Small intestine (tissue), 16 donors: Measurements from ENCODE around the gene SACM1L. TPM values are rescaled to one million over a fixed set of nuclear protein-coding genes. Genes with fewer than 3 reads are reported as not detected.

Source experiments
- DNase-seq, 2 donors: peaks; one replicate each; pipeline versions ENCODE4 v3.0.0 to v3.0.0-alpha.2; 2013
- FAIRE-seq: peaks from 2 replicates; lab custom pipeline; 2012; peaks lifted over from hg19 to GRCh38; lab: Jason Lieb, UNC
- H3K27ac ChIP-seq, 3 donors: one replicate each; pipeline ENCODE4 v1.5.1; 2013; ENCODE audit warnings: low read length in 2 of 3, mild to moderate bottlenecking in 2 of 3, control low read depth in 1 of 3, inconsistent platforms in 1 of 3, low read depth in 1 of 3, moderate library complexity in 1 of 3
- H3K27me3 ChIP-seq, 3 donors: one replicate each; pipeline ENCODE4 v1.6.1; 2013; ENCODE audit warnings: low read length in 3 of 3, inconsistent platforms in 1 of 3; ENCODE audit not compliant: control insufficient read depth in 3 of 3, insufficient read depth in 3 of 3
- H3K36me3 ChIP-seq, 3 donors: one replicate each; pipeline ENCODE4 v1.6.1; 2013; ENCODE audit warnings: low read length in 3 of 3, inconsistent platforms in 1 of 3, low read depth in 1 of 3, mild to moderate bottlenecking in 1 of 3, moderate library complexity in 1 of 3; ENCODE audit not compliant: control insufficient read depth in 3 of 3, insufficient read depth in 2 of 3
- H3K4me1 ChIP-seq, 3 donors: one replicate each; pipeline ENCODE4 v1.6.1; 2013; ENCODE audit warnings: low read length in 2 of 3, inconsistent platforms in 1 of 3, low read depth in 1 of 3, mild to moderate bottlenecking in 1 of 3, moderate library complexity in 1 of 3; ENCODE audit not compliant: control insufficient read depth in 3 of 3, insufficient read depth in 2 of 3
- H3K4me3 ChIP-seq, 3 donors: one replicate each; pipeline ENCODE4 v1.5.1; 2013; ENCODE audit warnings: low read length in 3 of 3, control low read depth in 1 of 3, inconsistent platforms in 1 of 3, low read depth in 1 of 3, mild to moderate bottlenecking in 1 of 3, moderate library complexity in 1 of 3
- H3K9me3 ChIP-seq, 2 donors: one replicate each; pipeline ENCODE4 v1.6.1; 2013; ENCODE audit warnings: low read depth in 1 of 2, low read length in 1 of 2; ENCODE audit not compliant: control insufficient read depth in 2 of 2, insufficient read depth in 1 of 2
- WGBS, 3 donors: extraction: QIAGEN DNeasy Blood & Tissue Kit; methylation state at CpG; one replicate each; pipeline ENCODE4 v1.1.7; 2013; 5-methylcytosine and 5-hydroxymethylcytosine counted together
- long read RNA-seq, 10 donors: transcript quantifications; one replicate each; lab custom pipeline, GENCODE V29; 2026
- polyA plus RNA-seq, 4 donors: library from polyadenylated mRNA; stranded (reverse) in 3 of 4; unstranded in 1 of 4; fragments of 200-250 nt in 3 of 4; fragments of 120-200 nt in 1 of 4; gene quantifications; one replicate each; pipeline versions ENCODE4 v1.2.1 to v1.2.3, GENCODE V29; 2013
- donor health status: healthy with polysubstance abuse.
- donor health status: control.
- donor health status: control.
- donor health status: Bipolar disorder and iron deficiency.
- donor health status: healthy.

SACM1L gene
- 10 to 100 TPM; 18.4 to 83.3 (median 30.7) TPM for polyA plus RNA-seq
- long read RNA-seq, donor 1 = 0 reads
- long read RNA-seq, donor 2, partial matches to known transcripts = 0 of 4 reads
- long read RNA-seq, donor 2, other reads (novel, unspliced or antisense) = 0 of 4 reads
- long read RNA-seq, donor 3, partial matches to known transcripts = 5 of 10 reads
- long read RNA-seq, donor 3, other reads (novel, unspliced or antisense) = 0 of 10 reads
- long read RNA-seq, donor 4 = 0 reads
- long read RNA-seq, donor 5 = 0 reads
- long read RNA-seq, donor 6, transcript SACM1L-201 (20 exons, 3,723 nt) = major isoform, 7 of 46 reads
- long read RNA-seq, donor 6, partial matches to known transcripts = 36 of 46 reads
- long read RNA-seq, donor 6, other reads (novel, unspliced or antisense) = 0 of 46 reads
- long read RNA-seq, donor 7 = 0 reads
- long read RNA-seq, donor 8 = 0 reads
- long read RNA-seq, donor 9, partial matches to known transcripts = 0 of 2 reads
- long read RNA-seq, donor 9, other reads (novel, unspliced or antisense) = 0 of 2 reads
- long read RNA-seq, donor 10, transcript SACM1L-201 (20 exons, 3,723 nt) = major isoform, 6 of 34 reads
- long read RNA-seq, donor 10, partial matches to known transcripts = 24 of 34 reads
- long read RNA-seq, donor 10, other reads (novel, unspliced or antisense) = 0 of 34 reads

DNA sequence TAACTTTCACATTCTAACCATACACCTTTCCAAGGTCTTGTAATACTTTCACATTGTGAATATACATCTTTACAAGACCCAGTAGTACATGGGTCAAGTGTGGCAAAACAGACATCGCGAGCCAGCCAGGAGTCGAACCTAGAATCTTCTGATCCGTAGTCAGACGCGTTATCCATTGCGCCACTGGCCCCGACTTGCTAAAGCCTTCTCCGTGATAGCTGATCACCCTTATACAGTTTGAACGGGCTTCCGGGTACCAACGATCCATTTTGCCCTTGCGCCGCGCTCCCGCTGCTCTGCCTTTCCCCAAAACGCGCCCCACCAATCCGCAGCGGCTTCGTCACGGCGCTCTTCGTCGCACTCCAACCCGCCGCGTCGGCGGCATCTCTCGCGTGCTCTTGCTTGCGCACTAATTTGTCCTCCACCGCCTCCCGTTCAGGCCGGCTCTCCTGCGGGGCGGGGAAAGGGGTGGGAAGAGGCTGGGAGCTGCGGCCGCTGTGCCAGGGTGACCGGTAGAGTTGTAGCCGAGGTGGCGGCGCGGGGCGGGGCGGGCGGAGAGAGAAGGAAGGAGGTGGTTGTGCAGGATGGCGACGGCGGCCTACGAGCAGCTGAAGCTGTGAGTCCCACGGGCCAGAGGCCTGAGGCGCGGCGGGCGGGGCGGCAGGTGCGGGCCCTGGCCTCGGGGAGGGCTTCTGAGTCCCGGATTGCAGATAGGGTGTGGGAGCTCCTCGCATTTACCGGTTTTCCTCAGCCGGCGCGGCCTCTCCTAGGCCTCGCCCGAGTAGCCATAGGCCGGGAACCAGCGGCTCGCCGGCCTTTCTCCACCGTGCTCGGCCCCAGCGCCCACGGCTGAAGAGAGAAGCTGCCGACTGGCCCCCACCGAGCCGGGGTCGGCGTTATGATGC, at the start of gene SACM1L:
Gene SACM1L, plus strand, starts transcription at position 515 of the 905 bp plus-strand sequence. Its CDS starts 70 bp downstream, at position 585.
- Histone ChIP-seq H3K9me3 (no peaks in the 10 kb centered on the region), H3K27ac (peak within 1 kb of the TSS; percentile 85 to 94 (median 92)), H3K27me3 (no peaks in the 10 kb centered on the region), H3K4me1 (peaks cover 5 to 26% (median 8%) of the 10 kb centered on the region in 3 donors), H3K36me3 (peaks cover 0 to 3% (median 2%) of the 10 kb centered on the region in 3 donors), H3K4me3 (peak within 1 kb of the TSS; percentile 68 to 83 (median 81))
- 0% methylated on average over 64 to 81 of the region's 81 CpGs for WGBS, 3 donors
- no peak for FAIRE-seq
- DNase-seq = peak; percentile 99

DNA sequence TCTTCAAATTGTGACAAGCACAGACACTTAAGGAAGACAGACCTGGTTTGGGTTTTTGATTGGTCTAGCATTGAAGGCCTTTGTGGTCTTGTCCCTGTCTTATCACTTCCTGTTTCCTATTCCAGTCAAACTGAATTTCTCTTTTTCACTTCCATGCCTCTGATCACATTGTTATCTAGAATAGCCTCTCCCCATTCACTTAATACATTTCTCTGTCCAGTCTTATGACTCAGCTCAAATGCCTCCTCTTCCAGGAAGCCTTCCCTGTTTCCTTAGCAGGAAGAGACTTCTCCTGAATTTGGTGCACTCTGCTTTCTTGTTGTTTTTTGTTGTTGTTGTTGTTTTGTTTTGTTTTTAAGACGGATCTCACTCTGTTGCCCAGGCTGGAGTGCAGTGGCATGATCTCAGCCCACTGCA, 49.1 kb upstream of the SACM1L start:
- FAIRE-seq = no peak
- peaks cover 0 to 35% (median 4%) of the 10 kb centered on the region in 3 donors for H3K36me3 ChIP-seq
- peaks cover 3 to 18% (median 16%) of the 10 kb centered on the region in 3 donors for H3K4me1 ChIP-seq
- no peak overlapping the region for H3K4me3 ChIP-seq
- H3K27me3 ChIP-seq = no peaks in the 10 kb centered on the region
- no peaks in the 10 kb centered on the region for H3K9me3 ChIP-seq
- DNase-seq = peak in 1 of 2 donors; percentile 31
- WGBS, 3 donors = 86 to 94% (median 88%) methylated on average over 1 of the region's 1 CpG
- peak overlapping the region in 2 of 3 donors; percentile 2 to 29 for H3K27ac ChIP-seq

DNA sequence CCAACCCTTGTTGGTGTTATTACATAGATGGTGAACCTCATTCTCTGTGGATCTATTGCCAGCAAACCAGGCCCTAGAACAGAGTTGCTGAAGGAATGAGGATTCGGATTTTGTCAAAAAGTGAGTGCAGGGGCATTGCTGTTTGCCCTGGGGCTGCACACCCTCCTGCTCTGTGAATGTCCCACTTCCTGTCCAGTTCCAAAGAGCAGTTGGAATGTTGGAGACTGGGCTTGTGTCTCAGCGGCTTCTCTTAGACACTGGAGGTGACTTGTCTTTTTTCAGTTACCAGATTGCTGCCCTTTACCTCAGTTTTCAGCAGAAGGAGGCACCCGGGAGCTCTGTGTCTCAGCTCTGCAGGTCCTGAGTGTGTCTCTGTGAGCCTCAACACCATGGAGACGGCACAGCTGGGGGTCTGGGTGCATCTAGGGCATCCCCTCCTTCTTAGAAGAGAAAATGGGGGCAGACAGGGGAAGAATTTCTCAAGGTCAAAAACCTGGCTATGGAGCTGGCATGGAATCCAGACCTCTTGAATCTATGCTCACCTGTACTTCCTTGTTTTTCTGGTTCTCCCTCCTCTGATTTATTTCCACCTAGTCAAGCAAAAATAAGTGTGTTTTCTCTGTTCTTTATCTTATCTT, 48.4 kb upstream of the SACM1L start:
- H3K27me3 ChIP-seq = no peaks in the 10 kb centered on the region
- DNase-seq (peak; percentile 37 to 41), FAIRE-seq (no peak)
- H3K9me3 ChIP-seq = no peaks in the 10 kb centered on the region
- H3K4me3 ChIP-seq = no peak overlapping the region
- H3K4me1 ChIP-seq = peaks cover 3 to 18% (median 16%) of the 10 kb centered on the region in 3 donors
- peak overlapping the region; percentile 4 to 63 (median 40) for H3K27ac ChIP-seq
- peaks cover 0 to 39% (median 4%) of the 10 kb centered on the region in 3 donors for H3K36me3 ChIP-seq
- 40 to 68% (median 48%) methylated on average over 4 of the region's 4 CpGs for WGBS, 3 donors

- FAIRE-seq (no peak), DNase-seq (no peak)
- no peaks in the 10 kb centered on the region for H3K27me3 ChIP-seq
- 86 to 91% (median 89%) methylated on average over 2 of the region's 2 CpGs for WGBS, 3 donors
- no peak overlapping the region for H3K4me3 ChIP-seq
- H3K36me3 ChIP-seq = peaks cover 0 to 36% (median under 1%) of the 10 kb centered on the region in 3 donors
- peaks cover 3 to 18% (median 16%) of the 10 kb centered on the region in 3 donors for H3K4me1 ChIP-seq
- H3K27ac ChIP-seq = no peak overlapping the region
- no peaks in the 10 kb centered on the region for H3K9me3 ChIP-seq
Observed at GRCh38 chr3:45641756-45642155, 47.4 kb upstream of the SACM1L start.

- peaks cover 3 to 20% (median 20%) of the 10 kb centered on the region in 3 donors for H3K4me1 ChIP-seq
- H3K27ac ChIP-seq = peak overlapping the region in 1 of 3 donors; percentile 1
- no peak overlapping the region for H3K4me3 ChIP-seq
- H3K36me3 ChIP-seq = peaks cover 0 to 27% (median 0%) of the 10 kb centered on the region in 3 donors
- DNase-seq (no peak), FAIRE-seq (no peak)
- no peaks in the 10 kb centered on the region for H3K9me3 ChIP-seq
- WGBS, 3 donors = 68 to 90% (median 83%) methylated on average over 6 of the region's 6 CpGs
- H3K27me3 ChIP-seq = no peaks in the 10 kb centered on the region
Observed at GRCh38 chr3:45642731-45643152, 46.5 kb upstream of the SACM1L start.

- peaks cover 0 to 24% (median 0%) of the 10 kb centered on the region in 3 donors for H3K36me3 ChIP-seq
- H3K4me1 ChIP-seq = peaks cover 0 to 18% (median 15%) of the 10 kb centered on the region in 3 donors
- FAIRE-seq = no peak
- no peak overlapping the region for H3K4me3 ChIP-seq
- H3K9me3 ChIP-seq = no peaks in the 10 kb centered on the region
- peak overlapping the region in 1 of 3 donors; percentile 48 for H3K27ac ChIP-seq
- no peaks in the 10 kb centered on the region for H3K27me3 ChIP-seq
- 72 to 86% (median 85%) methylated on average over 11 of the region's 11 CpGs for WGBS, 3 donors
- DNase-seq = no peak
Observed at GRCh38 chr3:45644063-45644790, 45.0 kb upstream of the SACM1L start.

DNA sequence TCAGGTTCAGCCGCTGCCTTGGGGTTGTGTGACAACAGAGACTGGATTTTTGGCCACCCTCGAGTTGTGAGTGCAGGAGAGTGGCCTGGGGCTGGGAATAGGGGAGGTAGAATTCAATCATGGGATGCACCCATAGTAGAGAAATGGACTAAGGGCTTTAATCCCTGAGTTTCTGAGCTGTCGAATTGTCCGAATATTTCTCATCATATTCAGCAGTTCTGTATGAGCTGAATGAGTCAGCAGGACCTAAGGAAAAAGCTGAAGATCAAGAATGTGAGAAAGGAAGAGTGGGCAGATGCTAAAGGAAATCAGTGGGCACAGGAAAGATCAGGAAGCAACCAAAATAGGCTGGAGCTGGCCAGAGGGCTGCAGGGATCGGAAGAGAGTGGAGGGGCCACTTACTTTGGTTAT, 44.4 kb upstream of the SACM1L start:
- no peak for FAIRE-seq
- Histone ChIP-seq H3K27ac (peak overlapping the region in 1 of 3 donors; percentile 48), H3K36me3 (peaks cover 0 to 24% (median 0%) of the 10 kb centered on the region in 3 donors), H3K27me3 (no peaks in the 10 kb centered on the region), H3K9me3 (no peaks in the 10 kb centered on the region), H3K4me1 (peaks cover 0 to 15% (median 14%) of the 10 kb centered on the region in 3 donors), H3K4me3 (no peak overlapping the region)
- DNase-seq = no peak
- WGBS, 3 donors = 60 to 84% (median 73%) methylated on average over 5 of the region's 5 CpGs
